GM19239 (cell line): ENCODE data around the gene RIOX2.

ENCODE experiments used
- DNase-seq: peaks from one replicate; pipeline ENCODE4 v3.0.0; 2011; ENCODE audit warnings: low spot score; ENCODE audit not compliant: insufficient read length
- FAIRE-seq: peaks from 2 replicates; lab custom pipeline; 2011; peaks lifted over from hg19 to GRCh38; lab: Jason Lieb, UNC

RIOX2 gene

GRCh38 chr3:97991293-97991682 lies 19.1 kb upstream of the RIOX2 start:
- no peak for FAIRE-seq

GRCh38 chr3:97990624-97991292 lies 18.5 kb upstream of the RIOX2 start:
- DNase-seq (no peak), FAIRE-seq (no peak)

More at GRCh38 chr3:97991293-97991682, 19.1 kb upstream of the RIOX2 start:
- no peak for DNase-seq

DNA sequence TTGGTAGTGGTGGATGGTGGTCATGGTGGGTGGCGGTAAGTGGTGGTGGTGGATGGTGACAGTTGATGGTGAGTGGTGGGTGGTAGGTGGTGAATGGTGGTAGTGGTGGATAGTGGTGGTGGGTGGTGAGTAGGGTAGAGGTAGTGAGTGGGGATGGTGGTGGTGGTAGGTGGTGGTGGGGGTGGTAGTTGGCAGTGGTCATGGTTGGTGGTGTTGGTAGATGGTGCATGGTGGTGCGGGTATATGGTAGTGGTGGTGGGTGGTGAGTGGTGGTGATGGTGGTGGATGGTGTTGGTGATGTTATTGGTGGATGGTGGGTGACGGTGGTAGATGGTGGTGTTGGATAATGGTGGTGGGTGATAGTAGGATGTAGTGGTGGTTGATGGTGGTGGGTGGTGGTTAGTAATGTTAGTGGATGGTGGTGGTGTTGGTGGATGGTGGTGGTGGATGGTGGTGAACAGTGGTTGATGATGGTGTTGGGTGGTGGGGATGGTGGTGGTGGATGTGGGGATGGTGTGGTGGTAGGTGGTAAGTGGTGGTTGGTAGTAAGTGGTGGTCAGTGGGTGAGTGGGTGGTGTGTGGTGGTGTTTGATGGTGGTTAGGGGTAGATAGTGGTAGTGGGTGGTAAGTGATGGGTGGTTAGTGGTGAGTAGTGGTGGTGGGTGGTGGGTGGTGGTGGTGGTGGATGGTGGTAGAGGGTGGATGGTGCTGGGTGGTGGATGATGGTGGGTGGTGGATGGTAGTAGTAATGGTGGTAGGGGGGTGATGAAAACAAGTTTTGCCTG lies 16.7 kb upstream of the RIOX2 start:
- FAIRE-seq (no peak), DNase-seq (no peak)

- no peak for FAIRE-seq
- no peak for DNase-seq
Observed at GRCh38 chr3:97987306-97987705, 15.1 kb upstream of the RIOX2 start.

GRCh38 chr3:97983933-97984491 lies 11.8 kb upstream of the RIOX2 start:
- no peak for DNase-seq
- FAIRE-seq = no peak

- DNase-seq (no peak), FAIRE-seq (peak; percentile 44)
Observed at GRCh38 chr3:97981886-97982285, 9.7 kb upstream of the RIOX2 start.

DNA sequence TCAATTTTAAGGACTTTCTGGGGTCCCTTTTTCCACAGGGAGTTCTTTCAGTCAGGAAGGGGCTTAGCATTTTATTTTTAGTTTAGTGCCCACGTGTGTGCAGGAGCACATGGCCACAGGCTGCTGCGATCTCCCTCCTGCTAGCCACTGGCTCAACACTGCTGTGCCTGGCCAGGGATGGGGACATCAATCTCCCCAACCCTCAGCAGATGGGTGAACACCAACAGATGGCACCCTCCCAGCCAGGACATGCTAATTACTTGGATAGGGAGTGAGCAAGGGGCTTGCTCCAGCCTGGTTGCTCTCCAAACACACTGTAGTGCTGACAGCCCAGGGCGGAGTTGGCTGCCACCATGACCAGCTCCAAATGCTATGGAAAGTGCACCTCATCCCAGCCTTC lies 7.4 kb upstream of the RIOX2 start:
- no peak for FAIRE-seq

GRCh38 chr3:97975466-97975865 lies 3.2 kb upstream of the RIOX2 start:
- DNase-seq (no peak), FAIRE-seq (no peak)

More for the DNA sequence above, 7.4 kb upstream of the RIOX2 start:
- DNase-seq = no peak

GRCh38 chr3:97974996-97975395 lies 2.8 kb upstream of the RIOX2 start:
- FAIRE-seq = no peak
- DNase-seq = no peak

GRCh38 chr3:97972976-97973375 lies 745 bp upstream of the RIOX2 start:
- DNase-seq (no peak), FAIRE-seq (peak; percentile 45)

- DNase-seq = no peak
- peak; percentile 82 for FAIRE-seq
Observed at GRCh38 chr3:97970956-97971620, 1.1 kb downstream of the RIOX2 start.

GRCh38 chr3:97970156-97970555 lies 2.1 kb downstream of the RIOX2 start:
- FAIRE-seq = no peak
- no peak for DNase-seq

- DNase-seq = no peak
- FAIRE-seq = no peak
Observed at GRCh38 chr3:97969541-97969940, 2.7 kb downstream of the RIOX2 start.

DNA sequence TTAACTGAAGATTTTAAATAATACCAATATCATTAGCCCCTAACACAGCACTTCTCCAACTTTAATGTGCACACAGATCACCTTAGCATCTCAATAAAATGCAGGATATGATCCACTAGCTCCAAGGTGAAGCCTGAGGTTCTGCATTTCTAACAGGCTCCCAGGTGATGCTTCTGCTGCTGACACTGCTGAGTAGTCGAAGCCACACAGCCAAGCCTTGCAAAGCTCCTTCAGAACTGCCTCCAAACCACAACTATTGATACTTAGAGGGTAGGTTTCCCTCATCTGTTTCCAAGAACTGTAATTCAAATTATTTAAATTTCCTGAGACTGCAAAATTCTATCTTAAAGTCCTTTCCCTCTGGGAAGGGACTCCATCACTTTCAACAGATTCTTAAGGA lies 3.9 kb downstream of the RIOX2 start:
- FAIRE-seq (no peak), DNase-seq (no peak)

- FAIRE-seq (no peak), DNase-seq (no peak)
Observed at GRCh38 chr3:97967966-97968365, 4.3 kb downstream of the RIOX2 start.

- FAIRE-seq (no peak), DNase-seq (no peak)
Observed at GRCh38 chr3:97960993-97961766, 11.1 kb downstream of the RIOX2 start.

- FAIRE-seq (no peak), DNase-seq (no peak)
Observed at GRCh38 chr3:97960551-97960950, 11.7 kb downstream of the RIOX2 start.

DNA sequence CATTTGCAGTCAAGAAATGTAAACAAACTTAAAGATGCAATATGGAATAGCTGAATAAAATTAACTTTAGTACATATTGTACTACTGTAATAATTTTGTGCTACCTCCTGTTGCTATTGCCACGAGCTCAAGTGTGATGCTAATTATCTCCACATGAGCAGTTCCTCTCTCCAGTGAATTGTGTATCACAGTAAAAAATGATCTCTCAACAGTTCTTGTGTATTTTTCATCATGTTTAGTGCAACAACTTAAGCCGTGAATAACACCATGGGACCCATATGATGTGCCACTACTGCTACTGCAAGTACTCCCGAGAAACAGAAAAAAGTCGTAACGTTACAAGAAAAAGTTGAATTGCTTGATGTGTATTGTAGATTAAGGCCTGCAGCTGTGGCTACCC lies 12.4 kb downstream of the RIOX2 start:
- FAIRE-seq = no peak
- no peak for DNase-seq

- no peak for FAIRE-seq
- DNase-seq = no peak
Observed at GRCh38 chr3:97958796-97959195, 13.4 kb downstream of the RIOX2 start.

- FAIRE-seq (no peak), DNase-seq (no peak)
Observed at GRCh38 chr3:97958396-97958795, 13.8 kb downstream of the RIOX2 start.
